HepG2 (cell line): Measurements from ENCODE around the gene TTLL11. TPM values are rescaled to one million over a fixed set of nuclear protein-coding genes. Genes with fewer than 3 reads are reported as not detected.

Source experiments
- ATAC-seq: fragments of 200-7000 bp; cut with Tn5 transposase; 3 replicates; pipeline ENCODE4 v1.9.1; 2020; ENCODE audit warnings: mild to moderate bottlenecking, moderate library complexity
- BruUV-seq: library from RNA; stranded (reverse); fragments of 400-500 nt; replicated peaks from 2 replicates; lab custom pipeline; 2021; lab: Mats Ljungman, UMichigan
- CTCF ChIA-PET: fragments of 300-600 bp; formaldehyde crosslinking; extraction: SDS; loops from one replicate; lab custom pipeline; 2021; ENCODE audit warnings: low total read pairs, inconsistent platforms, low intra/inter-chr PET ratio; lab: Yijun Ruan, JAX
- POLR2A ChIA-PET: fragments of 350-600 bp; sonication (Branson Sonifier 250); formaldehyde crosslinking; loops from one replicate; lab custom pipeline; 2020; ENCODE audit warnings: antibody characterized with exemption, inconsistent platforms; lab: Yijun Ruan, JAX
- DNase-seq: peaks from one replicate; pipeline ENCODE4 v3.0.0-alpha.2; 2015; ENCODE audit warnings: low spot score
- FAIRE-seq: peaks from 3 replicates; lab custom pipeline; 2011; peaks lifted over from hg19 to GRCh38; lab: Jason Lieb, UNC
- H2AFZ ChIP-seq: one replicate; pipeline ENCODE4 v1.6.1; 2011; ENCODE audit warnings: low read length, inconsistent platforms
- H3K27ac ChIP-seq: fragments of 300-600 bp; 3 replicates; pipeline ENCODE4 v1.8.0; 2011; ENCODE audit warnings: mixed run types, mild to moderate bottlenecking, mixed read lengths, low read length, inconsistent platforms; ENCODE audit not compliant: insufficient read depth; ENCODE audit errors: extremely low read length
- H3K27me3 ChIP-seq, 2 experiments: fragments of 200-600 bp in 1 of 2; 2 replicates in 1 of 2; 3 replicates in 1 of 2; pipeline versions ENCODE4 v1.6.0 to v1.8.0; 2011; ENCODE audit warnings: low read length in 2 of 2, mild to moderate bottlenecking in 2 of 2, moderate library complexity in 2 of 2, inconsistent platforms in 1 of 2; ENCODE audit not compliant: insufficient read depth in 2 of 2, control insufficient read depth in 1 of 2
- H3K36me3 ChIP-seq, 2 experiments: fragments of 200-600 bp in 1 of 2; replicated peaks in 1 of 2; 2 replicates in 1 of 2; 3 replicates in 1 of 2; pipeline versions ENCODE4 v1.5.1 to v1.8.0; 2011; ENCODE audit warnings: low read length in 2 of 2, inconsistent platforms in 1 of 2; ENCODE audit not compliant: insufficient read depth in 2 of 2, control insufficient read depth in 1 of 2
- H3K4me1 ChIP-seq: 2 replicates; pipeline ENCODE4 v1.5.1; 2012; ENCODE audit warnings: low read length, inconsistent platforms; ENCODE audit not compliant: insufficient read depth
- H3K4me2 ChIP-seq: 2 replicates; pipeline ENCODE4 v1.6.0; 2011; ENCODE audit warnings: low read depth, low read length, inconsistent platforms
- H3K4me3 ChIP-seq, 3 experiments: fragments of 200-600 bp in 1 of 3; sonication (generic), shearing (Covaris generic) in 1 of 3; replicated peaks in 1 of 3; 2 replicates each; pipeline ENCODE4 v1.5.1; 2011 to 2016; ENCODE audit warnings: low read length in 3 of 3, inconsistent platforms in 2 of 3, low read depth in 2 of 3, mild to moderate bottlenecking in 2 of 3, control low read depth in 1 of 3, mixed read lengths in 1 of 3; ENCODE audit not compliant: insufficient read depth in 1 of 3
- H3K79me2 ChIP-seq: one replicate; pipeline ENCODE4 v1.6.1; 2011; ENCODE audit warnings: low read length, inconsistent platforms; ENCODE audit not compliant: insufficient read depth
- H3K9ac ChIP-seq: 2 replicates; pipeline ENCODE4 v1.6.0; 2011; ENCODE audit warnings: mild to moderate bottlenecking, low read depth, low read length, inconsistent platforms; ENCODE audit not compliant: insufficient read depth
- H3K9me3 ChIP-seq: 2 replicates; pipeline ENCODE4 v1.5.1; 2012; ENCODE audit warnings: mild to moderate bottlenecking, low read length
- H4K20me1 ChIP-seq: 2 replicates; pipeline ENCODE4 v1.6.0; 2011; ENCODE audit warnings: inconsistent platforms, mild to moderate bottlenecking, low read length, moderate library complexity; ENCODE audit not compliant: insufficient read depth
- ATAD3A ChIP-seq: sonication (generic); formaldehyde crosslinking; IDR thresholded peaks from 2 replicates; pipeline ENCODE4 v1.4.0; 2020; ENCODE audit warnings: missing genetic modification reagents
- PLSCR1 ChIP-seq: sonication (generic); formaldehyde crosslinking; IDR thresholded peaks from 2 replicates; pipeline ENCODE4 v1.5.0; 2020; ENCODE audit warnings: missing genetic modification reagents, mild to moderate bottlenecking, borderline replicate concordance
- SMAD3 ChIP-seq: sonication (generic); formaldehyde crosslinking; IDR thresholded peaks from 2 replicates; pipeline ENCODE4 v1.4.0; 2020; ENCODE audit warnings: missing genetic modification reagents
- ZBTB46 ChIP-seq: sonication (generic); formaldehyde crosslinking; IDR thresholded peaks from 2 replicates; pipeline ENCODE4 v1.4.0; 2020; ENCODE audit warnings: mild to moderate bottlenecking, missing genetic modification reagents, borderline replicate concordance
- ZSCAN5A ChIP-seq: sonication (generic); formaldehyde crosslinking; IDR thresholded peaks from 2 replicates; pipeline ENCODE4 v1.8.0; 2022; ENCODE audit warnings: mild to moderate bottlenecking, missing genetic modification reagents, borderline replicate concordance
- WGBS: methylation state at CpG from one replicate; pipeline ENCODE4 v1.1.6; 2017; ENCODE audit warnings: low lambda C conversion rate; 5-methylcytosine and 5-hydroxymethylcytosine counted together
- in situ Hi-C: cut with HindIII; loops from 2 replicates; pipeline ENCODE4 v1.10.0; 2017; ENCODE audit warnings: low pct_unique_long_range_greater_than_20kb; ENCODE audit not compliant: extremely low pct_ligation_motif_present
- intact Hi-C: fragments of 100-400 bp; cut with micrococcal nuclease; formaldehyde crosslinking; loops from one replicate; pipeline ENCODE4 v1.10.0; 2022; ENCODE audit not compliant: unreplicated experiment
- polyA plus RNA-seq, 8 experiments: library from polyadenylated mRNA; depleted of rRNA in 3 of 8; stranded (reverse) in 7 of 8; unstranded in 1 of 8; fragments of >200 nt; fragmentation: Illumina TruSeq in 4 of 8; extraction: Trizol in 4 of 8; gene quantifications; 2 replicates each; pipeline versions ENCODE4 v1.2.1 to v1.2.3, GENCODE V29; 2011 to 2016; ENCODE audit warnings: low read depth in 4 of 8, missing spikeins in 1 of 8, mixed read lengths in 1 of 8; ENCODE audit not compliant: insufficient read depth in 1 of 8
- total RNA-seq, 5 experiments: library from RNA; depleted of rRNA; stranded (reverse); fragments of >200 nt; fragmentation: Illumina TruSeq; extraction: Trizol; gene quantifications; 2 replicates each; pipeline ENCODE4 v1.2.3, GENCODE V29; 2016; ENCODE audit warnings: low read depth in 1 of 5

The TTLL11 gene
- total and polyA plus RNA-seq, 2 of the 13 experiments (the other 11 are each of a cell fraction or from before 2014, with no cell fraction given), result 4.5 to 5.2 TPM

DNA sequence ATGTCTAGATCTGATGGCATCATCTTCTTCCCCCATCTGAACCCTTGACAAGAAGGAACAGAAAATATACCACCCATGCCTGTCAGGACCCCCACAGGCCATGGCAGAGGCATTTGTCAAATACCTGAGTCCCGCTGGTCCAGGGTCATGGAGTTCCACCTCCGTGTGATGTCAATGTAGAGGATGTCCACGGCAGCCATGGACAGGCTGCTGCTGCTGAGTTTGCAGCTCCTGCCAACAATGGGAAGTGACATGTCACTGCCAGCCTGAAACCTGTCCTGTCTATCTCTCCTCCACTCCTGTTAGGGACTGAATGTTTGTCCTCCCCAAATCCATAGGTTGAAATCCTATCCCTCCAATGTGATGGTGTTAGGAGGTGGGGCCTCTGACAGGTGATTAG is 232.9 kb downstream of the TTLL11 start (continued):
- TF ChIP-seq ZBTB46 (CRISPR knock-in tag) (no peak), SMAD3 (CRISPR knock-in tag) (no peak), ATAD3A (CRISPR knock-in tag) (no peak), PLSCR1 (no peak)

- H3K4me1 ChIP-seq, result no peaks in the 10 kb centered on the region
- no peaks in the 10 kb centered on the region for H4K20me1 ChIP-seq
- H2AFZ ChIP-seq, result no peak overlapping the region
- H3K9ac ChIP-seq, result no peak overlapping the region
- ATAC-seq, result no peak
- CTCF ChIA-PET, result interaction anchor here (1.2 kb wide), 1 partner anchor 116 kb away, joined by 3 read pairs; no protein-coding TSS in a partner anchor
- DNase-seq, result no peak
- H3K27ac ChIP-seq, result no peak overlapping the region
- H3K36me3 ChIP-seq, result no peaks in the 10 kb centered on the region
- no peaks in the 10 kb centered on the region for H3K9me3 ChIP-seq
- no peak for FAIRE-seq
- in situ Hi-C loops, result loop anchor here (10.0 kb wide), 2 partner anchors 115 to 315 kb away; no protein-coding TSS in a partner anchor
- H3K4me3 ChIP-seq, result no peak overlapping the region
- 40% methylated on average over 6 of the region's 6 CpGs for WGBS
- TF ChIP-seq ZSCAN5A (CRISPR knock-in tag), result no peak
- TF ChIP-seq, all 625 proteins: peak for 0
- peaks cover 0 to 33% of the 10 kb centered on the region in 2 experiments; a peak in 3 of 5 replicates for H3K27me3 ChIP-seq
- intact Hi-C loops, result loop anchor here (2.0 to 5.0 kb wide), 2 partner anchors 222 to 313 kb away; no protein-coding TSS in a partner anchor
- BruUV-seq, result no TSS peak
- no peaks in the 10 kb centered on the region for H3K79me2 ChIP-seq
- POLR2A ChIA-PET, result no interaction called here
- H3K4me2 ChIP-seq, result no peak overlapping the region
Measured at GRCh38 chr9:121859646-121860045, 233.5 kb downstream of the TTLL11 start.
